OCI-M2 (cell line): ENCODE results near the gene LSAMP.
"Not testable (repeated sequence)": the region's sequence is repeated elsewhere in the genome, so short reads cannot be mapped to it uniquely, and the experiment has no call there.

Experiments
- DNase-seq: peaks from one replicate; lab custom pipeline; 2025; ENCODE audit not compliant: unreplicated experiment; lab: John Stamatoyannopoulos, UW

Gene LSAMP

DNA sequence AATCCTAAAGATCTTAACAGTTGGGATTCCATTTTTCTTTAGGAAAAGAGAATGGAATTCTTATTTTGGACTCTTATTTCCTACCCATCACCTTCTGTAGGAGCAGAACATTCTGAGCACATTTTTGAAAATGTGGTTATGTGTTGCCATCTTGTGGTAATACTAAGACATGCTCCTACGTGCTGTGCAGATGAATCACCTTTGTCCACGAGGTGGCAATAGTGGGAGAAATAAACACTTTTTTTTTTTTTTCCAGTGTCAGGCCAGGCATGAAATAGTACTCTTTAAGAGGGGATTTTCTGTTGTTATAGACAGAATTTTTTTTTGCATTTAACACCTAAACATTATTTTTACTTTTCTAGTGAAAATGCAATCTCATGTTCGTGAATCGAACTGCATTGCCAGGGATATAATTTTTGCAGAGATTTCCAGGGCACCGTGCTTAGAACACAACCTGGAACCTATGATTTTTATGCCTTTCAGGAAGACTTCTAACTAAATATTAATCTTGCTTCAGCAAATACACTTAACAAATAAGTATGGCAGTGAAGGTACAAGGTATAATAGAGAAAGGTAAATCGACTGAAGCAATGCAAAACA, 625.4 kb downstream of the LSAMP start:
- DNase-seq, result peak; percentile 18

DNA sequence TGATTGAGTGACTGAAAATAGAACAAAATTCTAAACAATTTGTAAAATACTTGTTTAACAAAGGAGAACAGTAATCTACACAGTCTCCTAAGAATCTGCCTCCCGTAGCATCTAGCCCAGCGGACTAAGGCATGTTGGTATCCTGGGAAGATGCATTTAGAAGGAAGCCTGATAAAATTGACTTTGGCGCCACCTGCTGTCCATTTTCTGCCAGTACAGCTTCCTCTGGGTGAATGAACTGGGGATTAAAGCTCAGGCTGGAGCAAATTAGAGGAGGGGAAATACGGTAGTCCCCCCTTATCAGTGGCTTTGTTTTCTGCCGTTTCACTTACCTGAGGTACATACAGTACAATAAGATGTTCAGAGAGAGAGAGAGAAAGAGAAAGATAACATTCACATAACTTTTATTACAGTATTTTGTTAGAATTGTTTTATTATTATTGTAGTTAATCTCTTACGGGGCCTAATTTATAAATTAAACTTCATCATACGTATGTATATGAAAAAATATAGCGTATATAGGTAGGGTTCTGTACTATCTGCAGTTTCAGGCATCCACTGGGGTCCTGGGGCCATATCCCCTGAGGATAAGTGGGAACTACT, 630.4 kb downstream of the LSAMP start:
- DNase-seq, result peak; percentile 20

DNA sequence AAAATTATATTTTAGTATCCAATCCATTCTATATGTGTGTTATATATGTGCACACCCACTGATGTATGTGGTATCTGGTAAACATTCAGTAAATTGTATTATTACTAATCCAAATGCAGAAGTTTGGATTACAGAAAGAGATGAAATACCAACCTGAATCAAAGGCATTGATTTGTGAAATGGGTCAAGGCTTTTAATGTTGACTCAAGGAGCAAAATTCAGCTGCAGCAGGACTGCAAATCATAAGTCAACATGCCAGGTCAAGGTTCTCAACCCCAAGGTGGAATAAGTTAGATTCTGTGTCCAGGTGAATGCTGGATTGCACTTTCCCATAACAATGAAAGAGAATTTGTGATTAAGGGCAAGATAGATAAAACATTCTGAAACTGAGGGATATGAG, 631.3 kb downstream of the LSAMP start:
- DNase-seq, result no peak

DNA sequence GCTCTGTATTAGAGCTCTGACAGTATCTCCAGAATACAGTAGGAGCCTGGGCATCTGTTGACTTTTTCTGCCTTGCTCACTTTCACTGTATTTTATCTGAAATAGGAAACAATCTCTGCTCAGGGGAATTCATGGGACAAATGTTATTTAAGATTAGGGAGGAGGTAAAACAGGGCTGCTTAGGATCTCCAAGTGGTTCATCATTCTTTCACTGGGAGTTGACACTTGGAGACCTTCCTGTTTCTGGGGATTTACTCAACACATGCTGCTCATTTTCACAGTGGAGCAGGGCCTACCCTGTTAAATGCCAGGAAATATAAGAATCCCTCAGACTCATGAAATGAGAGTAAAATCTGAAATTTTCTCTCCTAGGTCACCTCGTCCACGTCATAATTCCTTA, 636.5 kb downstream of the LSAMP start:
- DNase-seq, result no peak

DNA sequence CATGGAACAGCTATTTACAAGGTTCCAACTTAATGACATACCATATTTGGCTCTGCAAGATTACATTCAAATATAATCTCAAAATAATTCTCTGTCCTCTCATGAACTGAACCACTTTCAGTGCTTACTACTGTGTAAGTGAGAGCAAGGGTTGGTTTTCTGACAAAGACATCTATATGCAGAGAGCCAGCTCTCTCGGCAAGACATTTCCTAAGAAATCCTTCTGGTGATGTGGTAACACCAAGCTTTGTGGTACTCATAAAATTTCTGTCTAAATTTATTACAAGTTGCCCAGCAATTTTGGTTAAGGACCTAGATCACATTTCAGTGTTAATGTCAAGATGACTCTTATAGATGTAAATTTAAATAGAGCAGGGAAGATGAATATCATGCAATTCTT, 637.0 kb downstream of the LSAMP start:
- no peak for DNase-seq

DNA sequence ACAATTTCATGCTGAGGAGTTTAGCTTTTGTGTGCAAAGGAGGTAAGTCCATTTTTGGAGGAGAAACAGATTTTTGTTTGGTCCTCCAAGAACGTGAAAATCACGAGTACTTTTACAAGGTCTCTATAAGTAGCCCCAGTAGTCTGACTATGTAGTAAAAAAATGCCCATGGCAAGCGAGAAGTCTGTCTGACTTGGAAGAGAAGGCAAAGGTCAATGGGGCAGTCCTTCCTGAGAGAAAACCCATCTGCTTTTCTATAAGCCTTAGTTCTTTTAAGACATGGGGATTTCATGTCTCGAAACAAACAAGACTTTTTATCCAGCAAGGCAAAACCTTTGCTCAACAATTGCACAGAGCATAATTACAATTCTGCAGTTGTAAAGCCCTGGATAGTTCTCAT, 638.8 kb downstream of the LSAMP start:
- DNase-seq, result no peak

DNA sequence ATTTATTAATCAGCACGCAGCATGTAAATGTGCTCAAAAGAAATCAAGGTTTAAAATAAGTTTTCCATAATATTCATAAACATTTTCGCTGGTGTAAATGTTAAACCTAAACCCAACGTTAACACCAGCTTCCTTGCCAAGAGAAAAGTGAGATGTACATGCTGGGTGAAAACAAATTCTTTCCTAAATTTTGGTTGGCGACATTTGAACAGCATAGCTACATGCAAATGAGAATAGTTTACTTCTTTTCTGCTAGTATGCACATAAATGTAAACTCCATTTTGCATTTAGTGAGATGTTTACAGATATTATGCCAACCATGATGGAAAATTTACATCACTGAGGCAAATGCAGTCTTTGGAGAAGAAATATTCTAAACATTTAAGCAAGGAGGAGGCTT, 639.8 kb downstream of the LSAMP start:
- DNase-seq, result no peak

DNA sequence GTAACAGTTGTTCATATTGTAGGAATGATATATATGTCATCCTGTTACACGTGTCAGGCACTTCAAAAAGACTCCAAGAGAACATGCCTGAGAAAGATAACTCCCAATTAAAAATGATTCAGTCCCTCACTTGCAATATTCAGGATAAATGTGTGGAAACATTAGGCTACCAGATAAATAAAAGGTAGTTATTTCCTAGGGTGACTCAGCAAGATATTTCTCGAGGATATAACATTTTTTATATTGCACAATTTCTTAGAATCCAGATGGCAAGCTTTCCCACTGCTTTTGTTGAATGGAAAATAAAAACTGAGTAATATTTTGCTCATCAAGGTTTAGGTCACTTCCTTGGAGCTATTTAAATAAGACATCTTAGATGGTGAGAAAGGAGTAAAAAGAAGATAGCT, 640.6 kb downstream of the LSAMP start:
- no peak for DNase-seq

DNA sequence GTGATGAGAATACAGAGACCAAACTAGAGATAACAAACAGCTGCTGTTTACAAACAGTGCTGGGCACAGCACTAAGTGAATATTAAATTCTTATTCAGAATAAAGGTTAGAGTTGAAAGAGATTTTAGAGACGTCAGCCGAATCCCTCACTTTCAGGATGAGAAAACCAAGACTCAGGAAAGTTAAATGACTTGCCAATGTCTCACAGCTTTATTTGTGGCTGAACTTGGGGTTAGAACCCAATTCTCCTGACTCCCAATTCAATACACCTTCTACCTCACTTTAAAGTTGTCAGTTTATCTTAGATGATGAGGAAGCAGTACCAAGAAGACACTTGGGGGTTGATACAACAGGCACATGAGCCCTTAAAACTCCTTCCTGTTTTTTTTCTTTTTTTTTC, 641.1 kb downstream of the LSAMP start:
- DNase-seq, result no peak

DNA sequence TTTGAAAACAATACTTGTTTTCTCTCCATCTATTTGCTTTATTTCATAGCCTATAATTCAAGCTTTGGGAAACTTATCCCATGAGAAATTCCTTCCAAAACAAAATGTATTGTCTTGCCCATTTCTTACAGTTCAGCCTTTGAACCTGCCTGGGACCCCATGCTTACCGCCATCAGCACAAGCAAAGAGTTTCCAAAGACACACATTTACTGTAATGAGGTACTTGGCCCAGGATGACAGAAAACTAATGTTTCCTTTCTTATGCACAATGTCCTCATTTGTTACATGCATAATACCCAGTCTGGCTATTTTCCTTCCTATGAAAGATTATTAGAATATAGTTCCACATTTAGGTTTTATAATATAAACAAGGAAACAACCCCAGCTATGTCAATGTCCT, 641.6 kb downstream of the LSAMP start:
- DNase-seq, result no peak

DNA sequence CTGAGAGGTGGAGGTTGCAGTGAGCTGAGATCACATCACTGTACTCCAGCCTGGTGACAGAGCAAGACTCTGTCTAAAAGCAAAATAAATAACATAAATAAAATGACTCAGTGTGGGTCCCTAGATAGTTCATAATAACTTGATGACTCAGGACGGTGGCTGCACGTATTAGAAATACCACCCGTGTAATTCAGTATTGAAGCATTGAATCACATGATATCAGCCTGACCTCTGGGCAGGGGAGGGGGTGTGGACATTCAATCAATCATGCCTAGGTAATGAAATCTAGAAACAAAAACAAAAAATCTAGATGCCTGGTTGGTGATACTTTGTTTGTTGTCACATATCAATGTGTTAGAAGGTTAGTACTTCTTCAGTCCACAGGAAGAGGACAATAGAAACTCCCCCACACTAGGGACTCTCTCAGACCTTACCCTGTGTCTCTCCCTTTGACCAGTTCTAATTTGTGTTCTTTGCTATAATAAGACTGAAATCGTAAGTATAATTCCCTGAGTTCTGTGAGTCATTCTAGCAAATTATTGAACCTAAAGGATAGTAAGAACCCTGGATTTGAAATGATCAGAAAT, 644.7 kb downstream of the LSAMP start:
- DNase-seq, result no peak

DNA sequence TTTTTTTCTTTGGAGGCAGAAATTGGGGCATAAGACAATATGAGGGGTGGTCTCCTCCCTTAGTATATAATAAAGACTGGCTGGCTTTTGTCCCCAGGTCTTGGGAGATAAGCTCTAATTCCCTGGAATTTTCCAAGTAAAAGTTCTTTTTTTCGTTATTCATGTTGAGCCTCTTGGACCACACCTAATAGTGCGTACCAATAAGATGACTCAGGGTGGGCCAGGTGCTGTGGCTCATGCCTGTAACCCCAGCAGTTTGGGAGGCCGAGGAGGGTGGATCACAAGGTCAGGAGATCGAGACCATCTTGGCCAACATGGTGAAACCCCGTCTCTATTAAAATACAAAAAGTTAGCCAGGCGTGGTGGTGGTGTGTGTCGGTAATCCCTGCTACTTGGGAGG, 645.2 kb downstream of the LSAMP start:
- DNase-seq, result not testable (repeated sequence)

DNA sequence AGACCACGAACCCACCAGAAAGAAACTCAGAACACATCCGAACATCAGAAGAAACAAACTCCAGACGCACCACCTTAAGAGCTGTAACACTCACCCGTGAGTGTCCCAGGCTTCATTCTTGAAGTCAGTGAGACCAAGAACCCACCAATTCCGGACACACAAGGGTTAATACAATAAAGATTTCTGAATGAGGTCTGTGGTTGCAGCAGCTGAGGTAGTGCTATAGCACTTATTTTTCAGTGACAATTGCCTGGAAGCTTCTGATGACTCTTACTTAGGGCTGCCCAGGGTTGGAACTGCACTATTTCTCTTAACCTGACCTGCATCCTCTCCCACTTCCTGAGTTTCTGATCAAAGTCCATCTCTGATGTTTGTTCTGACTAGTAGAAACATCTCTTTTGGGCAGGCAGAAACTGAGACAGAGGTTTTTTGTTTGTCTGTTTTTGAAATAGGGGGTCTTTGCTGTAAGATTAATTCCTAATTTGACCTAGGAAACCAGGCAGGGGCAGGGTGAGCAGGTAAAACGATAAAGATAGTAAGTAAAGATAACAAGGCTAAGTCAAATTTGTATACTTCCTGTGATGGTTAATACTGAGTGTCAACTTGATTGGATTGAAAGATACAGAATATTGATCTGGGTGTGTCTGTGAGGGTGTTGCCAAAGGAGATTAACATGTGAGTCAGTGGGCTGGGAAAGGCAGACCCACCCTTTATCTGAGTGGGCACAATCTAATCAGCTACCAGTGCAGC, 652.9 kb downstream of the LSAMP start:
- no peak for DNase-seq

DNA sequence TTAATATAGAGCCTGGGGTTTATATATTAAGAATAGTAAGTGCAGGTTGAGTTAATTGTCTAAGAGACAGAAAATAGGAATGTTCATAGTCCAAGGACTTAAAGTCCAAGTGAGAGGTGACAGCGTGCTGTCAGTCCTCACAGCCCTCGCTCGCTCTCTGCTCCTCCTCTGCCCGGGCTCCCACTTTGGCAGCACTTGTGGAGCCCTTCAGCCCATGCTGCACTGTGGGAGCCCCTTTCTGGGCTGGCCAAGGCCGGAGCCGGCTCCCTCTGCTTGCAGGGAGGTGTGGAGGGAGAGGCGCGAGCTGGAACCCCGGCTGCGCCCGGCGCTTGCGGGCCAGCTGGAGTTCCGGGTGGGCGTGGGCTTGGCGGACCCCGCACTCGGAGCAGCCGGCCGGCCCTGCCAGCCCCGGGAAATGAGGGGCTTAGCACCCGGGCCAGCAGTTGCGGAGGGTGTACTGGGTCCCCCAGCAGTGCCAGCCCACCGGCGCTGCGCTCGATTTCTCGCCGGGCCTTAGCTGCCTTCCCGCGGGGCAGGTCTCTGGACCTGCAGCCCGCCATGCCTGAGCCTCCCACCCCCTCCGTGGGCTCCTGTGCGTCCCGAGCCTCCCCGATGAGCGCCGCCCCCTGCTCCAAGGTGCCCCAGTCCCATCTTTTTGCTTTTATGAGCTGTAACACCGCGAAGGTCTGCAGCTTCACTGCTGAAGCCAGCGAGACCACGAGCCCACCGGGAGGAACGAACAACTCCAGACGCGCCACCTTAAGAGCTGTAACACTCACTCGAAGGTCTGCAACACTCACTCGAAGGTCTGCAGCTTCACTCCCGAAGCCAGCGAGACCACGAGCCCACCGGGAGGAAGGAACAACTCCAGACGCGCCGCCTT, 653.8 kb downstream of the LSAMP start:
- not testable (repeated sequence) for DNase-seq

DNA sequence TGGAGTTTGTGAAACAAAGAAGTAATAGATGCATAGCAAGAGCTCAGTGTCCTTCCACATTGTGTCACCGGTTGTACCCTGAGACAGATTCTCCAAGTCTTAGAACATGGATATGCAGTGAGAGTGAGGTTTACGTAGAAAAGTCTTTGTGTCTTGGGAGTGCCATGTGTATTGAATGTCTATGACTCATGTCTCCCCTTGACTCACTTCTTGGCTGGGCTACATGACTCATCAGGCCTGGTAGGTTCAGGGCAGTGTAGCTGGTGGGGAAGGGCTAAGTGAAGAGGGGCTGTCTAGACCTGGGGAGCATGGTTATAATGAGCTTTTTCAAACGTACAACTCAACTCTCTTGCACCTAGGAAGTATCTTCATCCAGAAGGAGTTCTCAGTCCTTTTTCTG, 654.5 kb downstream of the LSAMP start:
- no peak for DNase-seq

DNA sequence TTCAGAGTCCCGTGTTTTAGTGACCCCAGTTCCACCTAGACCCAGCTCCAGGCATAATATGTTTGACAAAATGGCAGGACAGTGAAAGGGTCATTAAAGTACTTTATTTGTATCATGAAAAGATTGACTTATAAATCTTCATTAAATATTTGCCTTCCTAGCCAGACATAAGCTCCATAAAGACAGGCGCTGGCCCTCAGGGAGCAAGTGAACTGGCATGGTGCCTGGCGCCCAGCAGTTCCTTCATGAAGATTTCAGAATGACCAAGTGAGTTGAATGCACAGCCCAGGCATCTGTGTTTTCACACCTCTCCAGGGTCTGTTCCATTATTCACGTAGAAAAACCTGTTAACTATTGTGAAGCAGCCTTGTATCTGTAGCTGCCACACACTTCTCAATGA, 655.8 kb downstream of the LSAMP start:
- no peak for DNase-seq

DNA sequence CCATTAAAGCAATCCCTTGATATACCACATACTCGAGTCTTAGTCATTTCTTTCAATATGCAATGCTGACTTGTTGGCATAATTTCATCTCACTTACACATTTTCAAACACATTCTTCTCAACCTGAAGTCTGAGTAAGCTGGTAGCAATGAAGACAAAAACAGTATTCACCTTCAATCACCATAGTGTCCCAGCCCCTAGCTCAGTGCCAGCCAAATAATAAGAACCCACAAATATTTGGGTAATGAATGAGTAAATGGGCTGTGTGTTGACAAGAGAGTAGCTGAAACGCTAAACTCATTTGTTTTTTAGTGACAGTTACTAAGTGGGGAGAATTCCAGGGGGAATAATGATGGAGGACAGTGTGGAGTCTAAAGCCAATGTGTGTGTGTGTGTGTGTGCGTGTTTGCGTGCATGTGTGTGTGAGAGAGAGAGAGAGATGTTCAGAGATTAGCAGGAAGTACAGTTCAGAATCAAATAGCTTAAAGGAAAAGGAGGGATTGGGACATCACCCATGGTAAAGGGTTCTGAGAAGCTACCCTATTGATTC, 656.3 kb downstream of the LSAMP start:
- DNase-seq, result no peak

DNA sequence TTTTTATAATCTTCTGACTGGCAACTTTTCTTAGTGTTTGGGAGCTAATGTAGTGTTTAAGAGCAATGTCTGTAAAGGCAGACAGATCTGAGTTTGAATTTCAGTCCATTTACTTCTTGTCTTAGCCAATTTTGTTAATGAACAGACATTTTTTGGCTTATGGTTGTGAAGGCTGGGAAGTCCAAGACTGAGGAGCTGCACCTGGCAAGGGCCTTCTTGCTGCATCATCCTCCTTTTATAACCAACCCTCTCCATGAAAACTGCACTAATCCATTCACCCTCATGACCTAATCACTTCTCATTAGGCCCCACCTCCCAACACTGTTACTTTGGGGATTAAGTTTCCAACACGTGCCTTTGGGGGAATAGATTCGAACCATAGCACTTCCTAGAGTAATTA, 657.5 kb downstream of the LSAMP start:
- DNase-seq, result no peak

DNA sequence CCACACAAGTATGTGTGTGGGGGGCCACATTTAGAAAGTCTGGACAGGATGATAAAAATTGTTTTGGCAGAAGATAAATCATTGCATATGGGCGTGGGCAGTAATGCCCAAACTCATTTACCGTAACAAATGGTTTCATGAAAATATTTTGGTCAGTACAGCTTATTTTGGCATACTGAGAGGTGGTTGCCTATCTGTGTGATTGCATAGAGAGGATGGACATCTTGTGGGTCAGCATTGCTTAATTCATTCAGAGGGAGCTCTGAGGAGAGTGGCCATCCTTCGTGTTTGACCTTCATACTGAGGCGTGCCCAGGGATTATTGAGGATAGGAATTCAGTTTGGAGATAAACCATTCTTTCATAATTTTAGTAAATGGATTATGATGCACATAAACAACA, 659.5 kb downstream of the LSAMP start:
- no peak for DNase-seq

DNA sequence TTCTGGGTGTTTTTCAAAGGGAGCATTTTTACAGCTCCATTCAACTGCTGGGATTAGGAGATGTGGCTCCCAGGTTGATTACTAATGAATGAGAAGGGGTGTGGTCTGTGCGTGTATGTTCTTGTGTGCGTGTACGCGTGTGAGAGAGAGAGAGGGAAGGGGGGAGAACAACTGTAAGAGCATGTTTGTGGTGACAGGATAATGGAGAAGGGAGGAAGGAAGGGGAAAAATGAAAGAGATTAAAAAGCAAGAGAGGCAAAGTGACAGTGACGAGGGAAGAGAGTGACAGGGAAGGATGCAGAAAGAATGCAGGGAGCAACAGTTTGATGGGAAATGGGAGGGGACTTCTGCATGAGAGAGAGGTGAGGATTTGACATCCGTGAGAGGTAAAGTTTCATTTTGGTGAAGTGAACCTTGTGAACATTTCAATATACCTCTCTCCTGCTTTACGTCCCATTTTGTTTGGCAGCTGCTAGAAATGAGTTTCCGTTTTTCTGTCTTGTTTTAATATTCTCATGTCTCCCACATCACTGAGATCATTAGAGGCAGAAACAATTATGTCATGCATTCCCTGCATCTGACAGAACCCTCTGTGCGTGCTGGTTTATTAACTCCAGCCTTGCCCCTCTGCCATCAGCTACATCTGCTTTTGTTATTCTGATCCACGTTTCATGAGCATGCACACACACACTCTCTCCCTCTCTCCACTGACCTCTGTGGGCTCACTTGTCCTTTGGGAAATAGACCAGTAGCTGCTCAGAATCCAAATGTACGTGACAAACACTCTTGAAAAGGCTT, 660.3 kb downstream of the LSAMP start:
- no peak for DNase-seq
